ENCODE results near the gene SCGB1D1.

The SCGB1D1 gene

DNA sequence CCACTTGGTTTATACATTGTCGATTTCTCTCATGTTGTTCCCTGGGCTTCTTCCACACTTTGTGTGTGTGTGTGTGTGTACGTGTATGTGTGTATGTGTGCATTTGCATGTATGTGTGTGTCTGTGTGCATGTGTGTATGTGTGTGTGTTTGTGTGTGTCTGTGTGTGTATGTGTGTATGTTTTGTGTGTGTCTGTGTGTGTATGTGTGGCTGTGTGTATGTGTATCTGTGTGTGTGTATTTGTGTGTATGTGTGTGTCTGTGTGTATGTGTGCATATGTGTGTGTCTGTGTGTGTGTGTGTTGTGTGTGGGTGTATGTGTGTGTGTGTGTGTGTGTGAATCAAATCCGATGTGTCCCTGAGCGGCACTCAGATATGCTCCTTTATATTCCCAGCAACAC lies 47.5 kb downstream of the SCGB1D1 start:
- no peak for FAIRE-seq

DNA sequence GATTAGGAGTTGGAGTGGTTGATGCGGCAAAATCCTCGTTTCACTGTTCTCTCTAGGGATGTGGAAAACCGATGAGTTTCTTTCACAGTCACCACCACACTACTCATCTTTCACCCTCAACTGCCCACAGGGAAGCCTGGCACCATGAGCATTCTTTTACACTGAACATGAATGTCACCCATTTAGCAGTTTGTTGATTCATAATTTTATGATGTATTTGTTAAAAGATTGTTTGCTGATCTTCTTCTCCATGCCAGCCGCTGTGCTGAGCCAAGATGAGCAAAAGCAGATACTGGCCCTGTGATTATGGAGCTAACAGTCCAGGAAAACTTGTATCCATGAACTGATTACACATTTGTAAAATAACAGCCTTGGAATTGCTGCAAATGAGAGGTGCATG lies 48.1 kb downstream of the SCGB1D1 start:
- FAIRE-seq: no peak

DNA sequence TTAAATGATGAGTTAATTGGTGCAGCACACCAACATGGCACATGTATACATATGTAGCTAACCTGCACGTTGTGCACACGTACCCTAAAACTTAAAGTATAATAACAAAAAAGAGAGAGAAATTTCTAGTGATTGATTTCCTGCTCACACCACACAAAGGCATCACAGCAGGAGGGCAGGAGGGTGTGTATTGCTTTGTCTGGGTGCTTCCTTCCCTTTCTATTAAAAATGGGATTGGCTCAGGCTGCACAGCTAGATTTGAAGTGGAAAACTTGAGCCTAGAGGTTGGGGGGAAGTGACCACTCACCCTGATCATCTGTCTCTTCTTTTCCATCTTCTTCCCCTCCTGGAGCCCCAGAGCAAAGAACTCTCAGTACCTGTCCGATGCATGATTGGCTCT lies 51.1 kb downstream of the SCGB1D1 start:
- FAIRE-seq: no peak

DNA sequence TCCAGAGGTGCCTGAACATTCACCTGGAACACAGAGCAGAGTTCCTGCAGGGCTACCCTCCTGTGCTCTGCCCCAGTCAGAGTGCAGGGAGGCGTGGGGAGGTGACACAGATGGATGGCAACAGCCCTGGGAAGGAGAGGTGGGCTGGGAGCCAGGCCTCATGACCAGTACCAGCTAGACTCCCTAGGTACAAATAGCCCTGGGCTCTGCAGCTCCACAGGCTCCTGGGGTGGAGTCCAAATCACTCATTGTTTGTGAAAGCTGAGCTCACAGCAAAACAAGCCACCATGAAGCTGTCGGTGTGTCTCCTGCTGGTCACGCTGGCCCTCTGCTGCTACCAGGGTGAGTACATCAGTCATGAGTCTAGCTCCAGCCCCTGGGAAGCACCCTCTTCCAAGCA lies 52.0 kb downstream of the SCGB1D1 start, which contains the start of gene SCGB1D2:
Gene SCGB1D2, plus strand, starts transcription at position 219 of the 400 bp plus-strand sequence. Its CDS starts 69 bp downstream, at position 288.
- no peak for FAIRE-seq

Measured in G401.6 (cell line).